LNCAP (cell line): ENCODE results near the gene TLE5.

Source experiments
- CTCF ChIP-seq: fragments of 450-650 bp; IDR thresholded peaks from 2 replicates; pipeline ENCODE4 v1.5.1; 2017; ENCODE audit warnings: mild to moderate bottlenecking

TLE5 gene

GRCh38 chr19:3105641-3106508 is 43.6 kb upstream of the TLE5 start:
- TF ChIP-seq CTCF: no peak

- no peak for TF ChIP-seq CTCF
Observed at GRCh38 chr19:3104708-3104983, 42.4 kb upstream of the TLE5 start.

- TF ChIP-seq CTCF: no peak
Observed at GRCh38 chr19:3102239-3103140, 40.2 kb upstream of the TLE5 start.

- no peak for TF ChIP-seq CTCF
Observed at GRCh38 chr19:3100747-3101730, 38.7 kb upstream of the TLE5 start.

DNA sequence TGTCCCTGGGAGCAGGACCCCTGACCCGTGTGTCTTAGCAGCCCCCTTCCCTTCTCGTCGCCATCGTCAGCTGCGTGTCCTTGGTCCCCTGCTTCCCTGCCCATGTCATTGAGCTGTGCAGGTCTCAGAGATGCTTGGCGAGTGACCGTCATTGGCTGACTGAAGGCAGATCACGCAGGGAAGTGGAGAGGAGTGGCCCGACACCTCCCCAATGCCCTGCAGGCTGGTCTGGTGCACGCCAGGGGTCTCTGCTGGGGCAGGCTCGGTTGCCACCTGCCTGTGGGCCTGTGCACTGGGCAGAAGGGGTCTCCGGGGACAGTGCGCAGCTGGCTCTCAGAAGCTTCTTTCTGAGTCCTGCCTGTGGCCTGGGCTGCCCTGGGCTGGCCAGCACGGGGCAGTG is 38.0 kb upstream of the TLE5 start:
- TF ChIP-seq CTCF: no peak

- TF ChIP-seq CTCF: no peak
Observed at GRCh38 chr19:3099347-3100145, 37.3 kb upstream of the TLE5 start.
